GM19238 (cell line): ENCODE measurements around the gene PBRM1.

Experiments used
- DNase-seq: peaks from one replicate; pipeline ENCODE4 v3.0.0; 2011; ENCODE audit warnings: low spot score; ENCODE audit not compliant: insufficient read length

The PBRM1 gene

GRCh38 chr3:52524752-52525679 lies 160.7 kb downstream of the PBRM1 start:
- no peak for DNase-seq

DNA sequence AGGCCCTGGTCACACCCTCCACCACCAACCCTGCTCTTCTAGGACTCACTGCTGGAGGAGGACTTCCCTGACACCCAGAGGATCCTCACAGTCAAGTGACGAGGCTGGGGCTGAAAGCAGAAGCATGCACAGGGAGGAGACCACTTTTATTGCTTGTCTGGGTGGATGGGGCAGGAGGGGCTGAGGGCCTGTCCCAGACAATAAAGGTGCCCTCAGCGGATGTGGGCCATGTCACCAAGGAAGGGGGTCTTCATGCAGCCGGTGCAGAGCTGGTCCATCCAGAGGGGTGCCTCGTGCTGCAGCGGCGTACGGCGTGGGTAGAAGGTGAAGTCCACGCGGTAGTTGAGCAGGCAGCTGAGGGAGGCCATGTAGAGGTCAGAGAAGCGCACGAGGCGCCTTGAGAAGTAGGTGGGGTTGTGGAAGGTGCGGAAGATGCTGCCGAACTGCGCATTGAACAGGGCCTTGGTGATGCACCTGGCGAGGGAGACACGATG lies 161.4 kb downstream of the PBRM1 start:
- no peak for DNase-seq

- no peak for DNase-seq
Observed at GRCh38 chr3:52523386-52524257, 162.1 kb downstream of the PBRM1 start.

- DNase-seq, result no peak
Observed at GRCh38 chr3:52522651-52523251, 163.0 kb downstream of the PBRM1 start.

DNA sequence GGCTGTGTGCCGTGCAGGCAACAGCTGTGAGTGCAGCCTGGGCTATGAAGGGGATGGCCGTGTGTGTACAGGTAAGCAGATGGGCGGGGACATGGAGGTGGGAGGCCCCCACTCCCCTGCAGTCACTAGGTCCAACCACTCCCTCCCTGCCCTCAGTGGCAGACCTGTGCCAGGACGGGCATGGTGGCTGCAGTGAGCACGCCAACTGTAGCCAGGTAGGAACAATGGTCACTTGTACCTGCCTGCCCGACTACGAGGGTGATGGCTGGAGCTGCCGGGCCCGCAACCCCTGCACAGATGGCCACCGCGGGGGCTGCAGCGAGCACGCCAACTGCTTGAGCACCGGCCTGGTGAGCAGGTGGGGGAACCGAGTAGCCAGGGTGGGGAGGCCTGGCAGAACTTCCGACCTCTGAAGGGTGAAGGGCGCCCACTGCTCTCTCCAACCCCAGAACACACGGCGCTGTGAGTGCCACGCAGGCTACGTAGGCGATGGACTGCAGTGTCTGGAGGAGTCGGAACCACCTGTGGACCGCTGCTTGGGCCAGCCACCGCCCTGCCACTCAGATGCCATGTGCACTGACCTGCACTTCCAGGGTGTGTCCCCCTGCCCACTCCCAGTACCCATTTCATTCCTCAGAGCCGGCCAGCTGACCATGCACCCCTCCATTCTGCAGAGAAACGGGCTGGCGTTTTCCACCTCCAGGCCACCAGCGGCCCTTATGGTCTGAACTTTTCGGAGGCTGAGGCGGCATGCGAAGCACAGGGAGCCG lies 163.6 kb downstream of the PBRM1 start:
- DNase-seq, result no peak

DNA sequence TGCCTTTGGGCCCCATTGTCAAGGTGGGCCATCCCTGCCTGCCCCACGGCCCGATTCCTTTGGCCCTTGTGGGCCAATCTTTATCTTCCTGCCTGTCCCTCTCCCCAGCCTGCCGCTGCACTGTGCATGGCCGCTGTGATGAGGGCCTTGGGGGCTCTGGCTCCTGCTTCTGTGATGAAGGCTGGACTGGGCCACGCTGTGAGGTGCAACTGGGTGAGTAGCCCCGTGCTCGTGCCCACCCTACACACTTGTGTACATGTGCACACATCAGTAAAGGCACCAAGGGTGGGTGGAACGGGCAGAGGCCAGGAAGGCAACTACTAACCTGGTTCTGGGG lies 164.3 kb downstream of the PBRM1 start:
- no peak for DNase-seq

DNA sequence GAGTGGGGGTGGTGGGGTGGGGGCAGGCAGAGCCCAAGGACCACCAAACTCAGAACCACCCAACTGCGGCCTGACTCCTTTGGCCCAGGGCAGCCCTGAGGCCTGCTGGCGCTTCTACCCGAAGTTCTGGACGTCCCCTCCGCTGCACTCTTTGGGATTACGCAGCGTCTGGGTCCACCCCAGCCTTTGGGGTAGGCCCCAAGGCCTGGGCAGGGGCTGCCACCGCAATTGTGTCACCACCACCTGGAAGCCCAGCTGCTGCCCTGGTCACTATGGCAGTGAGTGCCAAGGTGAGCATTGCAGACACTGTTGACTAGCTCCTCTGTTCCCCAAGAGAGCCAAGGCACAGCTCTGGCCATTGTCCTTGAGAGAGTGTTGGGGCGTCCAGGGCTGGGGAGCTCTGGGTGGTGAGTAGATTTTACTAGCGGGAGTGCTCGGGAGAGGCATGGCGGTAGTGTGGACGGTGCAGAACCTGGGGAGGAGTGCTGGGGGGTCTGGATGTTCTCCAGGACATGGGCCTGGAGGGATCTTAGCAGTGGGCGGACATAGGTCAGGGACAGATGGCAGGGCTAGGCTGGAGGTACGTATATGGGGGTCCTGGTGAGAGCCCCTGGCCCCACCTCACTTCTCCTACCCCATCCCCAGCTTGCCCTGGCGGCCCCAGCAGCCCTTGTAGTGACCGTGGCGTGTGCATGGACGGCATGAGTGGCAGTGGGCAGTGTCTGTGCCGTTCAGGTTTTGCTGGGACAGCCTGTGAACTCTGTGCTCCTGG lies 164.8 kb downstream of the PBRM1 start:
- DNase-seq, result no peak

GRCh38 chr3:52520141-52520667 lies 165.5 kb downstream of the PBRM1 start:
- DNase-seq, result no peak

- no peak for DNase-seq
Observed at GRCh38 chr3:52519445-52520140, 166.1 kb downstream of the PBRM1 start.

DNA sequence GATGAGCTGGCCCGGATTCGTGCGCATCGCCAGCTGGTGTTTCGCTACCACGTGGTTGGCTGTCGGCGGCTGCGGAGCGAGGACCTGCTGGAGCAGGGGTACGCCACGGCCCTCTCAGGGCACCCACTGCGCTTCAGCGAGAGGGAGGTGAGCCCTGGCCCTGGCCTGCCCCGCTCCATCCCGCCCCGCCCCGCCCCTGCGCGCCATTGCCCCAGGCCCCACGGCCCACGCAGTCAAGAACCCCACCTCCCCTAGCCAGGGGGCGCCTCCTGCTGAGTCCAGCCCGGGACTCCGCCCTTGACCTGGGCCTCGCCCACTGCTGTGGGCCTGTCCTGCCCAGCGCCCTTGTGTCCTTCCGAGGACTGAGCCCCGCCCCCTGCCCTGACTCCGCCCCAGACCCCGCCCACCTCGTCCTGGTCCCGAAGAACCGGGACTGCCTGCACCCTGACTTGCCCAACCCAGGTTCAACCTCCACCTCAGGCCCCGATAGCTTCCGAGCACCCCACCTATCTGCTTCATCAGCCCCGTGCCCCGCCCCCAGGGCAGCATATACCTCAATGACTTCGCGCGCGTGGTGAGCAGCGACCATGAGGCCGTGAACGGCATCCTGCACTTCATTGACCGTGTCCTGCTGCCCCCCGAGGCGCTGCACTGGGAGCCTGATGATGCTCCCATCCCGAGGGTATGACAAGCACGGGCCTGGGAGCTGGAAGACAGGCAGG lies 166.8 kb downstream of the PBRM1 start:
- DNase-seq, result no peak

DNA sequence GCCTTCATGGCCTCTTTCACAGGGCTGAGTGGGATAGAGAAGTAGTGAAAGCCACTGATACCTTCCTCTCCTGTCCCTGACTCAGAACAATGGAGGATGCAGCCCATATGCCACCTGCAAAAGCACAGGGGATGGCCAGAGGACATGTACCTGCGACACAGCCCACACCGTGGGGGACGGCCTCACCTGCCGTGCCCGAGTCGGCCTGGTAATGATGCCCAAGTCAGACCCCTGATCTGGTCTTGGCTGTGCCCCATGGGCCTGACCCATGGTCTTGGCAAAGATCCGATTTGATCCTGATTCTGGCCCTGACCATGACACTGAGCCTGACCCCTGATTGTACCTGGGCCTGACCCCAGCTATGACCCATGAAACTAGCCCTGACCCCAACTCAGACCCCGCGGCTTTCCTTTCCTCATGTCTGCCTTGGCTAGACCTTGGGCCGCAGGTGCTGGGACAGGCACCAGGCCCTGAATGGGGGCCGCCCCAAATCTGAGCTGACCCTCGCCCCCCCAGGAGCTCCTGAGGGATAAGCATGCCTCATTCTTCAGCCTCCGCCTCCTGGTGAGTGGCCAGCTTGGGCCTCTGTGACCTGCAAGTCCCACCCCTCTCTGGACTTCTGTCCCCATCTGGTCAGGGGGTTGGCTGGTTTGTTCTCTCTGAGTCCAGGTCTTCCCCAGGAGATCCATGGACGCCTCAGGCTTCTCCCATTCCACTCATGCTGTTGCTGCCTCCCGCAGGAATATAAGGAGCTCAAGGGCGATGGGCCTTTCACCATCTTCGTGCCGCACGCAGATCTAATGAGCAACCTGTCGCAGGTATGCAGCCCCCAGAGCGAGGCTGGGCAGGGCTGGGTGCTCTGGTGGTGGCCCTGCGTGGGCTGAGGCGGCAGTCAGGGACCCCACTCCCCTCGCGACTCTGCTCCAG lies 167.7 kb downstream of the PBRM1 start:
- no peak for DNase-seq

DNA sequence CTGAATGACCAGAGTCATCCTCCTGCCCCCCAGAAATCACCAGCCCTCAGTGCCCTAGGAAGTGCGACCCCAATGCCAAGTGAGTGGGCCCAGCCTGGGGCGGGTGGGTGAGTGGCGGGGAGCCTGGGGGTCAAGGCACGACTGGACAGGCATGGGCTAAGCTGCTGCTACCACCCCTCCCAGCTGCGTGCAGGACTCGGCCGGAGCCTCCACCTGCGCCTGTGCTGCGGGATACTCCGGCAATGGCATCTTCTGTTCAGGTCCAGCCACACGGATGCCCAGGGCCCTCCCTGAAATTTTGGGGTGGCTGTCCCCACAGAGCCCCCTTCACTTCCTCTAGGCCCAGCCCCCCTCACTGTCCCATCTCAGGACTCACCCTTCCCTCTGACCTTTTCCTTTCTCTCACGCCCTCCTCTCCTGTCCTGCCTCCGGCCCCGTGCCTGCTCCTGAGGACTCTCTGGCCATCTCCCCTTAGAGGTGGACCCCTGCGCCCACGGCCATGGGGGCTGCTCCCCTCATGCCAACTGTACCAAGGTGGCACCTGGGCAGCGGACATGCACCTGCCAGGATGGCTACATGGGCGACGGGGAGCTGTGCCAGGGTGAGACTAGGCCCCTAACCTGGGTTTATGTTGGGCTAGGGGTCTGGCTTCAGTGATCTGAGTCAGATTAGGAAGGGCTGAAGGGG lies 169.1 kb downstream of the PBRM1 start:
- DNase-seq, result no peak

DNA sequence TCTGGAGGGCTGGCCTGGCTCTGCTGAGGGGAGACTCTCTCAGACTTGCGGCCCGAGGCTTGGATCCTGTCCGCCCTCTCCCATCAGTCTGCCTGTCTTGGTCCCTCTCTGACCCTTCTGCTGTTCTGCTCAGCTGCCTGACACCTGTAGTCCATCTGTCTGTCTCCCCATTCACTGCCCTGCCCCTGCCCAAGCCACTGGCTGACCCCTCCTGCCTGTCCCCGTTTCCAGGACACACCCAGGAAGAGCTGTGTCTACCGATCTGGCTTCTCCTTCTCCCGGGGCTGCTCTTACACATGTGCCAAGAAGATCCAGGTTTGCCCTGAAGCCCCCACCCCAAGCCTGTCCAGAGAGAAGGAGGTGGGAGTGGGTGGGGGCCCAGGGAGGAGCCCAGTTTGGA lies 170.5 kb downstream of the PBRM1 start:
- DNase-seq, result no peak

GRCh38 chr3:52514576-52514975 lies 171.1 kb downstream of the PBRM1 start:
- DNase-seq, result no peak

- no peak for DNase-seq
Observed at GRCh38 chr3:52513281-52513680, 172.4 kb downstream of the PBRM1 start.

GRCh38 chr3:52512727-52513126 lies 173.0 kb downstream of the PBRM1 start:
- no peak for DNase-seq

- DNase-seq, result no peak
Observed at GRCh38 chr3:52512105-52512504, 173.6 kb downstream of the PBRM1 start.
